ENCODE measurements around the gene SRCAP.
A peak's percentile ranks its signal among the peaks of the same experiment; 100 is the strongest.
"Not testable (repeated sequence)": the region's sequence is repeated elsewhere in the genome, so short reads cannot be mapped to it uniquely, and the experiment has no call there.

The SRCAP gene

GRCh38 chr16:30664616-30665109, 34.3 kb upstream of the SRCAP start:
- DNase-seq, result no peak

DNA sequence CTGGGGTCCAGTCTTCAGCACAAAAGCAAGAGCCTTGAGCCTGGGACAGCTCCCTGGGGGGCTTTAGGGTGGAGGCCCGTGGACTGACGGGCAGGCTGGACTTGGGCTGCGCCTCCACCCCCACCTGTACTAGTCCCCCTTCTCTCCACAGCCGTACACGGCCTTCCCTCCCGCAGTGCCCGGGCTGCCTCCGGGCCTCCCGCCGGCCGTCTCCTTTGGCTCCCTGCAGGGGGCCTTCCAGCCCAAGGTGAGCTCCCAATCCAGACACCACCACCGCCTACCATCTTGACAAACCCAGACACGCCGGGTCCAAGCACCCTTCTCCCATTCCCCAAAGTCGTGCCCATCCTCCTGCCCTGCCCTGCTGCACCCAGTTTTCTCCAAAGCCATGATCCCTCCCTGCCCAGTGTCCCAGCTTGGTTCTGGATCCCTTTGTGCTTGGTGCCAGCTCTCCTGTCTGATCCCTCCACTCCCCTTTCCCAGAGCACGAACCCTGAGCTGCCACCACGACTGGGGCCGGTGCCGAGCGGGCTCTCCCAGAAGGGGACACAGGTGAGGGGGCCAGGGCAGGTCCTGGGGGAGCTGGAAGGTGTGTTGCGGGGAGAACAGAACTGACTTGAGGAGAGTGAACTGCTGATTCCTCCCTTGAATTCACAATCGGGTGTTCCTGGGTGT, 33.7 kb upstream of the SRCAP start:
- no peak for DNase-seq

GRCh38 chr16:30665830-30666190, 33.2 kb upstream of the SRCAP start:
- no peak for DNase-seq

DNA sequence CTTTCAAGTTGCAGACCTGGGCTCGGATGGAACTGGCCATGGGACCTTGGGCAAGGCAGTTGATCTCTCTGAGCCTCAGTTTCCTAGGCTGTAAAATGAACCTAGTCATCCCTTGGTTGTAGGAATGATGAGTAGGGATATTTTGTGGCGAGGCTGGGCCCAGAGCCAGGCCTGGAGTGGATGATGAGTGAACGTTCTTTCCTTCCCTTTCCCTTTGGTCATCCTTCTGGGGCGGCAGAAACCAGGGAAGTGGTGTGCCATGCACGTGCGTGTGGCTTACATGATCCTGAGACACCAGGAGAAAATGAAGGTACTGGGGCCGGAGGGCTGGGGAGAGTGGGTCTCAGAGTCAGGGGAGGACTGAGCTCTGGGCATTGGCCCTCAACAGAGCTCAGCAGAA, 32.3 kb upstream of the SRCAP start:
- DNase-seq, result no peak

- no peak for DNase-seq
Observed at GRCh38 chr16:30667361-30667905, 31.5 kb upstream of the SRCAP start.

DNA sequence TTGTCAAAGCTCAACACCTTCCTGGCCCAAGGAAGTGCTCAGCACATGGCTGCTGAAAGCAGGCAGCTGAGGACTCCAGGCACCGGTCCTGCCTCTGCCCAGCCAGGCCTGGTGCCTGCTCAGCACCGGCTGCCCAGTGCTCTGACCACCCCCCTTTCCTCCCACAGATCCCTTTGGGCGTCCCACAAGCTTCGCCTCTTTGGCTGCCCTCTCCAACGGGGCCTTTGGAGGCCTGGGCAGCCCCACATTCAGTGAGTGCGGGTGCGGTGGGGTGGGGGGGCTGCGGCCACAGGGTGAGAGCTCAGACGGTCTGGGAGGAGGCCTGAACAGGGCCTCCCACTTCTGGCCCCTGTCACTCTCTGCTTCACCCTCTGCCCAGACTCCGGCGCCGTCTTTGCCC, 30.6 kb upstream of the SRCAP start:
- DNase-seq, result no peak

GRCh38 chr16:30669026-30669902, 29.7 kb upstream of the SRCAP start:
- DNase-seq, result no peak

DNA sequence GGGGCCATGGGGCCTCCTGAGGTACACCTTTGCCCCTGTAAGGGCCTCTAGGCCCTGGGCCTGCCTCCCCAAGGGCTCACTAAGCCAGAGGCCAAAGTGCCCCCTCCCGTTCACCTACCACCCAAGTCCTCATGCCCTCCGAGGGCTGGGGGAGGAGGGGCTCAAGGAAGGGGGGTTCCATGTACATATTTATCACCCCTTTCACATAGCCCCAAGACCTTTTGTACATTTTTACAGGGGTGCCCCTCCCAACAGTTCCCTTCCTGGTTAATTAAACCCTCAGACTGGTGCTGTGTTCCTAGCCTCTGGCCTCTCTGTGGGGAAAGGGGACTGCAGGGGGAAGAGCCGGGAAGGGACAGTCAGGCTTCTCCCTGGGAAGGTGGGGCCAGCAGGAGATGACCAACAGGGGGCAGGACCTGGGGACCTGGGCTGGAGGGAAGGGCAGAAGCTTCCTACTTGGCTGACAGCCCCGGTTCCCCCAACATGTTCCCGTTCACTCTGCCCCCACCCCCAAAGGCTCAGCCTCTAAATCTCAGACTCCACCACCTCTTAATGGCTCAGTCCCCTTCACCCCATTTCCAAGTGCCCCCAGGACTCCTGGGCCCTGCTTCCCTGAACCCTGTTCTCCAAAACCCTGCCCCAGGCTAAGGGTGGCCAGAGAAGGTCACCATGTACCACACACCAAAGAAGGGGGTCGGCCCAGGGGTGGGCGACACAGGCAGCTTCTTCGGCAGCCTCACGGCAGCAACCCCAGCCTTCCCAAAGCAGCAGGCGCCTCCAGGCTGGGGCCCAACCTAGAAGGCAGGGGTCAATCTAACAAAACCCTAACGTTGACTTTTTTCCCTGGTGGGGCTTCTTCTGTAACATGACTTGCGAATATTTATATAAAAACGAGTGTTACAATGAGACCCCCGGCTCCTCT, 28.8 kb upstream of the SRCAP start:
- no peak for DNase-seq

GRCh38 chr16:30675143-30675542, 23.8 kb upstream of the SRCAP start:
- no peak for DNase-seq

DNA sequence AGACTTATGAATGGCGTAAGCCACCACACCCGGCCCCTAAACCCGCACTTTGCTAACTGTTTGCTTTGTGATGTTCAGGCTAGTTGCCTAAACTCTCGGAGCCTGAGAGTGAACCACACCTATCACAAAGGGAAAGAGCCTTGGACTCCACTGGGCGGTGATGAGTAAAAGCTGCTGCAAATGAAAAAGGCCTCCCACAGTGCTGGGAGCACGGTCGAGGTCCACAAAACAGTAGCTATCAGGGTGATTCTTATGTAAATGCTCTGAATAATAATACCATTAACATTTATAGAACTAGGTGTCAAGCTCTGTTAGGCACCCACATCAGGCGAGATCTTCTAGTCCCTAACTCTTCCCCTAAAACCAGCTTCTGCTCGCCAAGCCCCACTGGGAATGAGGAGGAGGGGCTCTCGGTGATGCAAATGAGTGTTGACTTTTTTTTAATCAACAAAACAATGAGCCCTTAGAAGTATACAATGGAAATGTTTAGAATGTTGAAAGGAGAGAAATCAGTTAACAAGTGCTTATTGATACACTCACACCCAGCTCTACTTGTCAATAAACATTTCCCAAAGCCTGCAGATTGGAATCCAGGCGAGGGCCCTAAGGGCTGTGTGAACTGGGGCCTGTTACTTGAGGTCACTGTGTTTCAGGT, 20.9 kb upstream of the SRCAP start:
- DNase-seq, result no peak

- no peak for DNase-seq
Observed at GRCh38 chr16:30678586-30678970, 20.4 kb upstream of the SRCAP start.

DNA sequence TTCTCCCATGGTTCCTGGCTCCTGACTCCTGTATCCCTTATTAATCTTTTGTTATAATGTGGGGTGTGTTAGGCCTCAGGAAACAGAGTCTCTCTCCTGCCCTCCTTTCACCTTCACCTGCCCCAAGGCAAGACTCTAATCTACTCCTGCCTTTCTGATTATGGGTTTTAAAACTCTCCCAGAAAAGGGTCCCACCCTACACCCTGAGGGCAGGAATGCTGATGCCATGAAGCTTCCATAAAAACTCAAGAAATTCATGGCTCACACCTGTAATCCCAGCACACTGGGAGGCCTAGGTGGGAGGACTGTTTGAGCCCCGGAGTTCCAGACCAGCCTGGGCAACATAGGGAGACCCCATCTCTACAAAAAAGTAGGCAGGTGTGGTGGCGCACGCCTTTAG, 18.6 kb upstream of the SRCAP start:
- no peak for DNase-seq

DNA sequence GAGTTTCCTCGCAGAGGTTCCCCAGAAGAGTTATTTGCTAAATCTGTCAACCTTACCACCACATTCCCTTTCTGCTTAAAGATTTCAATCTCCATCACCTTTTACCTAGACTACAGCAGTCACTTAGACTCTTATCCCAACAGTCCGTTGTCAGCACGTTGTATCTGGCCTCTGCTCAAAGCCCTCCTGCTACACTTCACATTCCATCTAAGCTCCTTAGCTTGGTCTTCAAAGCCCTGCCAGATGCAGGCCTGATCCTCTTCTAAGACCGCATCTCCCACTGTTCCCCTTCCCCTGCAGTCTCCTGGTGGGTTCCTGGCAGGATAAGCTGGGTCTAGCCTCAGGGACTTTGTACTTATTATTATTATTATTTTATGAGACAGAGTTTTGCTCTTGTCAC, 10.3 kb upstream of the SRCAP start:
- DNase-seq, result no peak

DNA sequence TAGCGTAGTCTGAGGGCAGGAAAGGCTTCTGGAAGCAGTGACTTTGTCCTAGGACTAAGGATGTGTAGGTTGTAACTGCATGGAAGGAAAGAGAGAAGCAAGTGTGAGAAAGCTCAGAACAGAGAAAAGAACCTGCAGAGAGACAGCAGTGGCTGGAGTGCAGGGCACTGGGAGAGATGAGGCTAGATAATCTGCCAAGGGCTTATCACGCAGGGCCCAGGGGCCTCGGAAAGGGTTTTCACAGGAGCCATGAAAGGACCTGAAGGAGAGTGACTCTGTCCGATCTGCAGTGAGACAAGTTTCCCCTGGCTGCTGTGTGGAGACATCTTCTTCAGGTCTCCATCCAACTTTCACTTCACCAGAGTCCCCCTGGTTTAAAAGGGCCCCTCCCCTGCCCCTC, 7.1 kb upstream of the SRCAP start:
- DNase-seq, result no peak

- DNase-seq, result no peak
Observed at GRCh38 chr16:30692396-30693064, 6.4 kb upstream of the SRCAP start.

GRCh38 chr16:30694926-30695693, 3.9 kb upstream of the SRCAP start:
- DNase-seq, result no peak

- DNase-seq, result not testable (repeated sequence)
Observed at GRCh38 chr16:30696646-30697045, 2.3 kb upstream of the SRCAP start.

DNA sequence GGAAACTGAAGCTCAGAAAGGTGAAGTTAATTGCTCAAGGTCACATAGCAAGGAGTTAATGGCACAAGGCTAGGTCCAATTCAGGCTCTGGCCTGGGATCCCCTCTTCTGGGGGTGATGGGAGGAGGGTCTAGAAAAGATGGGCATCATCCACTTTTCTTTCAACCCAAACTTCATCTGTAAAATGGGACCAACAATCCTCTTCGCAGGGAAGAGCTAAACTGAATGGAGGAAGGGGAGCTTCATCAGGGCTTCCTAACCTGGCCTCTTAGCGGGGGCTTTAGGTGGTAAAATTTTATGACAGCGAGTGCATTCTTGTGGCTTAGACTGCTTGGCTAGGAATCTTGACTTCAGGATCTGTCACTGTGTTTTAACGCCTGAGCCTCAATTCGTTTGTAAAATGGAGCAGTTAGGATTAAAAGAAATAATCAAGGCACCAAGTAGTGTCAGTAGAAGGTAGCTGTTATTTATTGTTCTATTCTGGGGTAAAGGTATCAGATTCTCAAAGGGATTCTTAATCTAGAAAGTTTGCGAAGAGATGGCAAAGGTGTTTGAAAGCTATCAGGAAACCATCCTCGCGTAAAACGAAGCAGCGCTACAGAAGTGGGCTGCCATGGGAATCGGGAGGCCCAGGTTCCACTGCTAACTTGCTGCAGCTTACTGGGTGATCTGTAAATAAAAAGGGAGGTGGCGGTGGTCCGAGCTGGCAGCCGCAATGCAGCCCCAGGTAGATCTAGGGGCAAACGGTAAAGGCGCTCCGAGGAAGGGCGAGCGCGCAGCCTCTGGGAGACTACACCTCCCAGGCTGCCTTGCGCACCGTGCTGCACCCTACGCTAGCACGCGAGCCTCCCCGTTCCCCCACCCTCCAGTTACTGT, 1.5 kb upstream of the SRCAP start:
- no peak for DNase-seq

DNA sequence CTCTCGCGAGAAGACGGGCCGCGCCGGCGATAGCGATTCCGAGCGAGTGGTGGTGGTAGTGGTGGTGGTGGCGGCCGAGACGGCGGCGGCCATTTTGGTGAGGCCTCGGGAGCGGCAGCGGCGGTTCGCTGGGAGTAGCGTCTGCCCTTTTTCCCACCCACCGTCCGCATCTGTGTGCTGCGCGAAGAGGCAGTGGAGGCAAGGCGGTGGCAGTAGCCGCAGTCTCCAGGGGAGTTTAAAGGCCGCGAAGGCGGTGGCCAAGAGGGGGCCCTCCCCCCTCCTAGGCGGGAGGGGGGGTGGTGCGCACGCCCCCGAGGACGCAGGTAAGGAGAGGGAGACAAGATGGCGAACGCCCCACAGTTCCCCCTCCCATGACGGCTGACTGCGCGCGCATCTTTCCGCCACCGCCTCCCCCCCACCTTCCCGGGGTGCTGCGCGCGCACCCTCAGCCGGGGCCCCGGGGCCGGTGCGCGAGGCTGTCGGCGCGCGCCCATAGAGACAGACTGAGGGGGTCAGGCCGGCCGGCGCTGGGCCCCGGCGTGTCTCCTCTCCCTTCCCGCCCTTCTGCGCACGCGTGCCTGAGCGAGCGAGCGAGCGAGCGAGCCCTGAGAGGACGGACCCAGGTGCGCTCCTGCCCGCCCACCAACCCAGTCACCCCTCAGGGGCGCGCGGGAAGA, 694 bp upstream of the SRCAP start:
- peak; percentile 99 for DNase-seq
